H1 (cell line): Measurements from ENCODE around the gene PTPA.

Source experiments
- BACH1 ChIP-seq: IDR thresholded peaks from 2 replicates; pipeline ENCODE4 v1.6.1; 2012; ENCODE audit warnings: low read length, improper control_type of control experiment
- EP300 ChIP-seq, 2 experiments: IDR thresholded peaks; 1 replicate in 1 of 2; 2 replicates in 1 of 2; pipeline ENCODE4 v1.6.1; 2011 to 2012; ENCODE audit warnings: low read depth in 2 of 2, low read length in 2 of 2, mild to moderate bottlenecking in 2 of 2, borderline replicate concordance in 1 of 2, inconsistent platforms in 1 of 2, moderate library complexity in 1 of 2
- SP1 ChIP-seq: IDR thresholded peaks from 2 replicates; pipeline ENCODE4 v1.6.1; 2011; ENCODE audit warnings: low read depth, low read length
- TAF1 ChIP-seq: IDR thresholded peaks from 2 replicates; pipeline ENCODE4 v1.6.1; 2011; ENCODE audit warnings: mild to moderate bottlenecking, low read depth, low read length
- TF ChIP-seq, protein P1 (sequence below), 3 experiments: IDR thresholded peaks; 1 replicate in 2 of 3; 2 replicates in 1 of 3; pipeline versions ENCODE4 v1.5.1 to v1.6.1; 2011; ENCODE audit warnings: low read length in 3 of 3, mild to moderate bottlenecking in 3 of 3, inconsistent platforms in 2 of 3, low read depth in 1 of 3, moderate library complexity in 1 of 3; ENCODE audit not compliant: insufficient read depth in 1 of 3; ENCODE audit errors: control extremely low read depth in 1 of 3
- TF ChIP-seq, protein P2 (sequence below): IDR thresholded peaks from 2 replicates; pipeline ENCODE4 v1.6.1; 2012; ENCODE audit warnings: inconsistent platforms

DNA sequence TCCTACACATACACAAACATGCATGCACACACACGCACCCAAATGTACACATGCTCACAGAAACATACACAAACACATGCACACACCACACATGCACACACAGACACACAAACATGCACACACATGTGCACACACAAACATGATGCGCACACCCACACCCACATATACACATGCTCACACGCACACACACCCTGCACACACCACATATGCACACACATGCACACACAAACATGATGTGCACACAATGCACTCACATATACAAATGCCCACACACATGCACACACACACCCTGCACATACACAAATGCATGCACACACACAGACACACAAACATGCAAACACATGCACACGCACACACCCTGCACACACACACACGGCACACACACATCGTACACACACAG is 74.2 kb downstream of the PTPA start:
- TF ChIP-seq TAF1 (no peak), EP300 (IDR thresholded peaks at IDR 0.05; ENCODE audit: borderline replicate concordance in 1 of 2, low read depth in 2 of 2, low read length in 2 of 2) (no peak), SP1 (no peak), BACH1 (no peak)
- TF ChIP-seq, protein P1, sequence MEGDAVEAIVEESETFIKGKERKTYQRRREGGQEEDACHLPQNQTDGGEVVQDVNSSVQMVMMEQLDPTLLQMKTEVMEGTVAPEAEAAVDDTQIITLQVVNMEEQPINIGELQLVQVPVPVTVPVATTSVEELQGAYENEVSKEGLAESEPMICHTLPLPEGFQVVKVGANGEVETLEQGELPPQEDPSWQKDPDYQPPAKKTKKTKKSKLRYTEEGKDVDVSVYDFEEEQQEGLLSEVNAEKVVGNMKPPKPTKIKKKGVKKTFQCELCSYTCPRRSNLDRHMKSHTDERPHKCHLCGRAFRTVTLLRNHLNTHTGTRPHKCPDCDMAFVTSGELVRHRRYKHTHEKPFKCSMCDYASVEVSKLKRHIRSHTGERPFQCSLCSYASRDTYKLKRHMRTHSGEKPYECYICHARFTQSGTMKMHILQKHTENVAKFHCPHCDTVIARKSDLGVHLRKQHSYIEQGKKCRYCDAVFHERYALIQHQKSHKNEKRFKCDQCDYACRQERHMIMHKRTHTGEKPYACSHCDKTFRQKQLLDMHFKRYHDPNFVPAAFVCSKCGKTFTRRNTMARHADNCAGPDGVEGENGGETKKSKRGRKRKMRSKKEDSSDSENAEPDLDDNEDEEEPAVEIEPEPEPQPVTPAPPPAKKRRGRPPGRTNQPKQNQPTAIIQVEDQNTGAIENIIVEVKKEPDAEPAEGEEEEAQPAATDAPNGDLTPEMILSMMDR (IDR thresholded peaks at IDR 0.05; ENCODE audit: control extremely low read depth in 1 of 3, insufficient read depth in 1 of 3, low read depth in 1 of 3, low read length in 3 of 3), result no peak
- TF ChIP-seq, protein P2, sequence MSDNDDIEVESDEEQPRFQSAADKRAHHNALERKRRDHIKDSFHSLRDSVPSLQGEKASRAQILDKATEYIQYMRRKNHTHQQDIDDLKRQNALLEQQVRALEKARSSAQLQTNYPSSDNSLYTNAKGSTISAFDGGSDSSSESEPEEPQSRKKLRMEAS, result no peak
